DMS153 (cell line): ENCODE measurements around the gene BLVRA.

Experiments
- DNase-seq: peaks from one replicate; lab custom pipeline; 2025; lab: John Stamatoyannopoulos, UW

BLVRA gene

DNA sequence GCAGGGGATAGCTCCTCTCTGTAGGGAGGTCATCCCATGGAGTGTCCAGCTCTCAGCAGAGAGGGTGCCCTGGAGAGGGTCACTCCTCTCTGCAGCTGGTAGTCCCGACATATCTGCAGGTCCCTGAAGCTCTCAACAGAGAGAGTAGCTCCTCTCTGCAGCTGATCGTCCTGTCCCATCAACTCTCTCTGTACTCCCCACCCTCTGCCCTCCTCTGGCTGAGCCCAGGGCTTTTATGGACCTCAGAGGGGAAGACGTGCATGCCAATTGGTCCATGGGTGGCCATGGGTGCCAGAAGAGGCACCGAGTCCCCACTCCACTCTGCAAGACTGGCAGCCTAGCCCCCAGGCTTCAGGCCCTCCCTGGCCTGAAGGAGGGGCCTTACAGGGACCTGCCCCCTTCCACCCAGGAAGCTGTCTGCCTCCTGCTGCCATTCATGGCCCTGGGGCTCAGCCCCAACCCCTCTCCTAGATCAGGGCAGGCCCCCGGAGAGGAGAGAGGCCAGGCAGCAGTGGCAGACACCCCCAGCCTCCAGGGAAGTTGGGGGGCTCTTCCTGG lies 9.0 kb upstream of the BLVRA start:
- DNase-seq, result no peak

DNA sequence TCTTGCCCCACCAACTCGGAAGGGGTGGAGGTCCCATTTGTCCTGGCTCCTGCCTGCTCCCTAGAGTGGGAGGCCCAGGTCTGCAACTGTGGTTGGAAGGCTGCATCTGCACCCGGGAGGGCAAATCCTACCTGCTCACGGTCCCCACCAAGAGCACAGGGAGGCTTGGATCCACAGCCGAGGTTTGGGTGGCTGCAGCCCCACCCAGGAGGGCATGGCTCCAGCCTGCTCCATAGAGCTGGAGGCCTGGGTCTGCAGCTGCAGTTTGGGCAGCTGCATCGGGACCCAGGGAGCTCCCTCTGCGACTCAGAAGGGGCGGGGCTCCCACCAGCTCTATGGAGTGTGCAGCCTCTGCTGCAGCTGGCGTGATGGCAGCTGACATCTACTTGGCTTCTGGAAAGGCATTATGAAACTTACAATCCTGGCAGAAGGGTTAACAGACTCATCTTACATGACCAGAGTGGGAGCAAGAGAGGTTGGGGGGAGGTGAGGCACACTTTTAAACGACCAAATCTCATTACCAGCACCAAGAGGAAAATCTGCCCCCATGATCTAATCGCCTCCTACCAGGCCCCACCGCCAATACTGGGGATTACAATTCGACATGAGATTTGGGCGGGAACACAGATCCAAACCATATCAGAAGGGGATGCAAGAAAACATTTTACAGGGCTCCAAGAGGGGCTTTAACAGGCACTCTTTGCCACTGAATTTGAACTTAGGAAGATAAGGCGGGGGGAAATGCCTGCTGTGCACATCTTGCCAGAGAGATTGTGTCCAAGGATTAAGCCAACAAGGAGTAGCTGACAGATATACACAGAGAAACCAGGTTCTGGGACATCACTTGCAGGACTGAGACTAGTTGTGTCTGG lies 8.2 kb upstream of the BLVRA start:
- no peak for DNase-seq

DNA sequence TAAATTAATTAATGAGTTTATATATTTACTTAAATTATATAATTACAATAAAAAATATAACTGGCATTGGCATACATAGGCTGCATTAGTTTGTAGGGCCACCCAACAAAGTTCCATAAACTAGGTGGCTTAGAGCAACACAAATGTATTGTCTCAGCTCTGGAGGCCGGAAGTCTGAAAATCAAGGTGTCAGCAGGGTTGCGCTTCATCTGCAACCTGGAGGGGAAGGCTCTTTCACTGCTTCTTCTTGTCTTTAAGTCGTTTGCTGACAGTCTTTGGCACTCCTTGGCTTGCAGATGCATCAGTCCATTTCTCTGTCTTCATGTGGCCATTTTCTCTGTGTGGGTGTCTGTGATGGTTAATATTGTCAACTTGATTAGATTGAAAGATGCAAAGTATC lies 6.1 kb upstream of the BLVRA start:
- DNase-seq, result no peak

DNA sequence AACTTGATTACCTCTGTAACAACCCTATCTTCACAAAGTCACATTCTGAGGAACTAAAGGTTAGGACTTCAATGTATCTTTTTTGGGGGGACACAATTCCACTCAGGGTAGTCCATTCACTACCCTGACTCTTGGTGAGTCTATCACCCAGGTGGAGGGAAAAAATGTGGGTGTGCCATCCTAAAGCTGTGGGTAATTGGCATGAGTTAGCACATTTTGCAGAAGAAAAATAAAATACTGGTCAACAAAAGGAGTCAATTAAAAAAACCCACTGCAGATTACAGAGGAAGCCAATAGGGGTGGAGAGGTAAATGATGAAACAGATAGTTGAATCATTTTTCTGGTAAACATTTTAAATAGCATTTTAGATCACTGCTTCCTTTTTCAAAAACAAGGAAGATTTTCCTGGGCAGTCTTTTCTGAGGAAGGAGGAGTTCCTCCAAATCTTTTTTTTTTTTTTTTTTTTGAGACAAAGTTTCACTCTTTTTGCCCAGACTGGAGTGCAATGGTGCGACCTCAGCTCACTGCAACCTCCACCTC lies 5.1 kb upstream of the BLVRA start:
- DNase-seq, result no peak

DNA sequence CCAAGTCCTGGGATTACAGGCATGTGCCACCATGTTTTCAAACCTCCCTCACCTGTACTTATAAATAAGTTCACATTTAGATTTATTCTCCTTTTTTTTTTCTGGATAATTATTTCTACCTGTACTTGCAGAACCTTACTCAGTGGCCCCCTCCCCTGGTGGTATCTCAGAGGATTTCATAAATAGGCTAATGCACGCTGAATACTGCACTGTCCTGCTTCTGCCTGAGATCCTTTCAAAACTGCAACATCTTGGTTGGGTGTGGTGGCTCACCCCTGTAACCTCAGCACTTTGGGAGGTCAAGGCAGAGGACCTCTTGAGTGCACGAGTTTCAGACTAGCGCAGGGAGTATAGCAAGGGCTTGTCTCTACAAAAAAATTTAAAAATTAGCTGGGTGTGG lies 4.6 kb upstream of the BLVRA start:
- DNase-seq, result no peak

DNA sequence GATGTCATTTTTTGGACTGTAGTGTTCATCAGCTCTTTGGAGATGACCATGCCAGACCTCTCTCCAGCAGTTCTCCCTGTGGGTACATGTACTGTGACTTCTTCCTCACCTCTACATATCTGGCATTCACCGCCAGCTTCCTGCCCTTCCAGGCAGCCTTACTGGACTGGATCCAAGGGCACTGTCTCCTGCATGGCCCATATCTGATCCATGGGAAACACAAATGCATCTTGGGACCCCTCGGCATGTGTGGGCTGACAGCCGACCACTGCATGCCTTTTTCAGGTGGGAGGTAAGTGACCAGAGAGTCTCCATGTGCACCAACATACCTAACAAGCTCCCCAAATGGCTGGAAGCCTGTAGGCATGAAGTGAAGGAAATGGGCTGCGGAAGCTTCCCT lies 3.9 kb upstream of the BLVRA start:
- no peak for DNase-seq

DNA sequence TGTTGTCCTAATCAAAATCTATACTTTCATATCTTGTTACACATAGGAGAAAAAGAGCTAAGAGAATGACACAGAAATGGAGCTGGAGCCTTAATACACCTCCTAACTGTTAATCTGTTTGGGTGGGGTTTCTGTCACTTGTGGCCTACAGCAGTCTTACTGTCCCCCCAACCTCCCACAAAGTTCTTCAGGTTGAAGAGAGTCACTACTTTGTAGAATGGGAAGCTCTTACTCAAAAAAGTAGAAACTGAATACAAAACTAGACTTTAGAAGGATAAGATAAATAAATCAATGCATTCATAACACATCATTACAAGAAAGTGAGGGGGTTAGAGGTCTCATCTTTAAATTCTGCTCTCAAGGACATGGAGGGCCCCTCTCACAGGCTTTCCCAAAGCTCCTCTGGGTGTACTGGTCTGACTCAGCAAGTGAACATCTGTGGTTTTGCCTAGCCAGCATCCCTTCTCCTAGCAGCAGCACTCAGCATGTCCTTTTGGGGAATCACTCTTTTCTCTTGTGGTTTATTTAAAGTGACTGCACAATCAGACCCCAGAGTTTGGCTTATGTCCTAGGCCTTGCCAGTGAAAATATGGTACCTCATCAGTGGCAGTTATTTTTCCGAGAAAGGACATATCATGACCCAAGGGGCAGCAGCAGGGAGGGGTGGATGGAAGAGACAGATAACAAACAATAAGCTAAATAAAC lies 2.0 kb upstream of the BLVRA start:
- no peak for DNase-seq

DNA sequence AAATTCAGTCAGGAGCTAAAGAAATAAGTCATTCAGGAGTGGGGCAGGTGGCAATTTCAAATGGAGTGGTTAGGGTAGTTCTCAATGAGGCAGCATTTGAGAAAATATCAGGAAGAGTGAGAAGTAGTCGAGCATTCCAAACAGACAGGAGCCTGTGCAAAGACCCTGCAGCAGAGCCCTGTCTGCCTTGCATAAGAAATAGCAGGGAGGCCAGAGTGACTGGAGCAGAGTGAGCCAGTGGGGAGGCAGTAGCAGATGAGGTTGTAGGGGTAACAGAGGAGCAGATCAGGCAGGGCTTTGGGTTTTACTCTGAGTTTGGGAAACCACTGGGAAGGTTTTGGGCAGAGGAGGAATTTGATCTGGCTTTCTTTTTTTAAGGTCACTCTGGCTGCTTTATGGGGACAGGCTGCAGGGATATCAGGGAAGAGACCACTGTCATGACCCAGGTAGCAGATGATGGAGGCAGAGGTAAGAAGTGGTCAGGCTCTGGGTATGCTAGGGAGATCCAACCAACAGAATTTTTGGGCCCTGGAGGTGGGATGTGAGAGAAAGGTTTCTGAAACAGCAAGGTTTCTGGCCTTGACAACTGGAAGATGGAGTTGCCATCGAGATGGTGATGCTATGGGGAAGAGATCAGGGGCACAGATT lies 1.3 kb upstream of the BLVRA start:
- DNase-seq, result no peak

DNA sequence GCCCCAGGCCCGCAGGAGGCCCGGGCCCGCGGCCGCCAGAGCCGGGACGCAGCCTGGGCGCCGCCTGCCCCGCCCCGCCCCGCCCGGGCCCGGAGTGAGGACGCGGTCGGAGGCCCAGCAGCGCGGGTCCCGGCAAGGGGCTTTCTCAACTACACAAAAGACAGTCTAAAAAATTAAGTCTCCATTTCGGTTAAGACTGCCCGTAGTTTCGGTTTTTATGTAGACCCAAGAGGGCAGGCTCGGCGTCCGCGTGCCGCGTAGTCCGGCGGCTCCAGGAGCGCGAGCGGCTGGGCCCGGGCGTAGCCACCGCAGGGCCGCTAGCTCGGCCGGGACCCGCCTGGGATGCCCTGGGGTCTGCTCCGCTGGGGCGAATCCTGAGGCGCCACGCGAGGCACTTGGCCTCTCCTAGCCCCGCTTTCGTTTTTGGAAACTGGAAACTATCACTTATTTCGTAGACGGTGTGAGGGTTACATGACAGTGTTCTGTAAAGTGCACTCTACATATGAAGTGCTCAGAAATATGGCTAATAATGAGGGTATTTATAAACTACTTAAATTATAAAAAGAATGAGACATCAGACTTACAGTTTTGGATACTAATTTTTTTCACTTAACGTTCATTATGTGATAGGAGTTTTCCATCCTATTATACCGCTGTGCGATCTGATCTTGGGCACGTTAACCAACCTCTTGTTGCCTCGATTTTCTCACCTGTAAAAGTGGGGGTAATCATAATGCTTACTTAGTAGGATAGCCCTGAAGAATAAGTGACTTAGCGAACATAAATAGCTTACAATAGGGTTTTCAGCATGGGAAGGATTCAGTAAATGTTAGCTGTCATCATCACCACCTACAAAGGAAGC lies 573 bp downstream of the BLVRA start:
- no peak for DNase-seq

DNA sequence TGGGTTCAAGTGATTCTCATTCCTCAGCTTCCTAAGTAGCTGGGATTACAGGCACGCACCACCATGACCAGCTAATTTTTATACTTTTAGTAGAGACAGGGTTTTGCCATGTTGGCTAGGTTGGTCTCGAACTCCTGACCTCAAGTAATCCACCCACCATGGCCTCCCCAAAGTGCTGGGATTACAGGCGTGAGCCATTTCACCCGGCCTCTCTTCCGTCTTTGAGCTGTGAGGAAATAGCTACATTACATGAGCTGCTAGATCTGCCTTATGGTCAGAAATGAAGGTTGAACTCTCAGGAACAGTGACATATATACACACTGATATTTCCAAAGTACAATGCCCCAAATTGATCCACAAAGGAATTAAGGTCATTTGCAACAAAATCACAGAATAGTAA lies 2.4 kb downstream of the BLVRA start:
- no peak for DNase-seq

DNA sequence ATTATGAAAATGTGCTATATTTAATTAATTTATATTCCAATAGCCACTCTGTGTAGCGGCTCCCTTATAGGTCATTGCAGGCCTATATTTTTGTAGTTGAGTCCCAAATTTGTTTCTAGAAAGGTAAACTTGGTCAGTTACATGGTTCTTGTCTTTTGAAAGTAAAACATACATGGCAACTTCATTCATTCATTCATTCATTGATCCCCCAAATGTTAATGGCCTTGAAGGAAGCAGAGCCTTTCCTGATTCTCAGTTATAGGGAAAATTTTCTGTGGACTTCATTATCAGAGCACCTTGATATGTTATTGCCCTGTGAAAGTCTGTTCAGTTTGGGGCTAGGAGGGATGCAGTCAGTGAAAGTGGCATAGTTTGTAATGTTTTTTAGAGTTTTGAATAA lies 2.9 kb downstream of the BLVRA start:
- DNase-seq, result no peak

DNA sequence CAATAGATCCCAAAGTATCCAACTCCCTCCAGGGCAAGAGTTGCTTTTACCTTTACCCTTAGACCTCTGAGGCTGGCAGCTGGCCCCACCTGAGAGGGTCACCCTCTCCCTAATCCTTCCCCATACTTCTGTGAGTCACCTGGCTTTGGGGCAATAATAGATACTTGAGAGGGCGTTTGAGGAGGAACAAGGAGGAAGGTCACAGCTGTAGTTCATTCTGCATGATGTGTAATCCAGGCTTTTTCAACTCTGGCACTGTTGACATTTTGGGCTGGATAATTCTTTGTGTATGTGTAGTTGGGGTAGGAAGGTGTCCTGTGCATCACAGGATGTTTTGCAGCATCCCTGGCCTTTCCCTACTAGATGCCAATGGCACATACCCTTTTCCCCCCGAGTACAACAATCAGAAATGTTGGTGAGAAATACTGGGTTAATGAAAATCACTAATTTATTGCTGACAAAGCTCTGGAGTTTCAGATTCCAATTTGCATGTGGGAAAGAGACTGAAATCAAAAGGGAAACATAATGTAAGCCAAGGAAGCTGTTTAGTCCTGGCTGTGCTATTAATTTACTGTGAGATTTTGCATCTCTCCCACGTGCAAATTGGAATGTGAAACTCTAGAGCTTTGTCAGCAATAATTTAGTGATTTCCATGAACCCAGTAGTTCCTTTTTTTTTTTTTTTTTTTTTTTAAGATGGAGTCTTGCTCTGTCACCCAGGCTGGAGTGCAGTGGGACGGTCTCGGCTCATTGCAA lies 3.6 kb downstream of the BLVRA start:
- no peak for DNase-seq

DNA sequence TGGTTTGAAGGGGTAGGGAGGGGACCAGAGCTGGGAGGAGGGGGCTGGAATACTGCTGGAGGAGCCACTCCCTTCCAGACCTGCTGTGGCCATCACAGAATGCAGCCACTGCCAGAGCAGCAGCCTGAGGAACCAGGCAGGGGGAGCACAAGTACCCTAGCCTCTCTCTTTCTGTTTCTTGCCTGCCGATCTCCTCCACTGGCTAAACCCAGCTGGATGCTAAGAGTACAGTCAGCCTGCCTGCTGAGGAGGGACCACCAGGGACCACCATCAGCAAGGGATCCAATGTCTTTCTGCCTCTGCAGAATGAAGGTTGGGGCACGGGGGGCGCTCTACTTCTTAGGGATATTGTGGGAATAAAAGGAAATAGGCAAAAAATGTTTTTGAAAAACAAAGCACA lies 4.7 kb downstream of the BLVRA start:
- DNase-seq, result no peak

DNA sequence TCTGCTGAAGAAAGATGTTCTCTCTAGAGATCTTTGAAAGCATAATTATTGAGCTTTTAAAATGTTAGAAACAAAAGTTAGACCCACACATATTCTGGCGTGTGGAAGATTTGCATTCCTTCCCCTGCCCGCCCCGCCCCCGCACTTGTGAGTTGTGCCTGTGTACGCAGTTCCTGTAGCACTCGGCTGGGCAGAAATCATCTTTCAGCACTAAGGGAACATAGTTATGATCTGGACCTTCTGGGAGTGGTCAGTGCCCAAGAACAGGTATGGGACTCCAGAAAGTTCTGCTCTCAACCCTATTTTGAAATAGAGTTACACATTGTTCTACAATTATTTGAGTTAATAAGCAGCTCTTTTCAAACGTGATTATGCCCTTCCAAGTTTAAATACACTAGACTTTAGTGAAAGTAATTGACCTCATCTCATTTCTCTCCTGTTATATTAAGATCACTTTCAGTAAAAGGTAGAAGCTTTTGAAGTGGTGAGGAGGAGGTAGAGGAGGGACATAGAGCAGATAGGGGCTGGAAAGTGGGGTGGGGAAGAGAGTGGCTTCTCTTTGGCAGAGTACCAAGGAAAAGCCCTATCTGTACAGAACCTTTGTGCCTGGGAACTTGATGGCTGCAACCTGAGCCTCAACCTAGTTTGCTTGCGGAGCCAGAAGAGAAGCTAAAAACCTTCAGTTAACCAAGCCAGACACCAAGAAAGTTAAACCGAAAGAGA lies 5.7 kb downstream of the BLVRA start:
- no peak for DNase-seq

DNA sequence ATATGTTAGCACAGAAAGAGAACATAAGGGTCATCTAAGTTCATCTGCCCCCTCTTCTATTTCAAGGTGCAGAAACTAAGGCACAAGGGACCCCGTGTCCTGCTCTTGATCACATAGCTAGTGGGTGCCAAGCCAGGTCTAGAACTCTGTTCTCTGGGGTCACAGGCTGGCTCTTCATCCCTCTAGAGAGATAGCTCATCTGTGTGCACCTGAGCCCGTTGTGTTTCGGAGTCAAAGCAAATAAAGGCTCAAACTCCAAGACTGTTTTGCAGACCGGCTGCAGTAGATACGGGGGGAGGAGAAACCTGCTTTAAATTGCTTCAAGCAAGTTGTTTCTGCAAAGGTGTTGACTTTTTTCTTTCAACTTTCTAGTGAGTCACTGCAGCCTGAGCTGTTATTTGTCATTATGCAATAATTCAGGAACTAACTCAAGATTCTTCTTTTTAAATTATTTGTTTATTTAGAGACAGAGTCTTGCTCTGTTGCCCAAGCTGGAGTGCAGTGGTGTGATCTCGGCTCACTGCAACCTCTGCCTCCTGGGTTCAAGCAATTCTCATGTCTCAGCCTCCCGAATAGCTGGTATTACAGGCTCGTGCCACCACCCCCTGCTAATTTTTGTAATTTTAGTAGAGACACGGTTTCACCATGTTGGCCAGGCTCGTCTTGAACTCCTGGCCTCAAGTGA lies 6.5 kb downstream of the BLVRA start:
- DNase-seq, result no peak

DNA sequence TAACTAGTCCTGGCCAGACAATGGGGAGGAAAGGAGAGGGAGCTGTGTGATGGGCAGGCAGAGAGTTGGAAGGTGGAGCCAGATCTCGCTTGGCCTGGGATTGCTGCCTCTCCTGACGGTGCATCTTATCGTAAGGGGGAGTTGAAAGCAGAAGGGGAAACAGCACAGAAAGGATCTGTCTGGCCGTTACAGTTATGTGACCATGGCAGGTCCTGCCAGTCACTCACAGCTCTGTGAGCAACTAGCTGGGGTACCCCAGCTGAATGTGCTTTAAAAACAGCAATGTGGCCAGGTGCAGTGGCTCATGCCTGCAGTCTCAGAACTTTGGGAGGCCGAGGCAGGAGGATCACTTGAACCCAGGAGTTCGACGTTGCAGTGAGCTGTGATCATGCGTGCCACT lies 8.1 kb downstream of the BLVRA start:
- no peak for DNase-seq

DNA sequence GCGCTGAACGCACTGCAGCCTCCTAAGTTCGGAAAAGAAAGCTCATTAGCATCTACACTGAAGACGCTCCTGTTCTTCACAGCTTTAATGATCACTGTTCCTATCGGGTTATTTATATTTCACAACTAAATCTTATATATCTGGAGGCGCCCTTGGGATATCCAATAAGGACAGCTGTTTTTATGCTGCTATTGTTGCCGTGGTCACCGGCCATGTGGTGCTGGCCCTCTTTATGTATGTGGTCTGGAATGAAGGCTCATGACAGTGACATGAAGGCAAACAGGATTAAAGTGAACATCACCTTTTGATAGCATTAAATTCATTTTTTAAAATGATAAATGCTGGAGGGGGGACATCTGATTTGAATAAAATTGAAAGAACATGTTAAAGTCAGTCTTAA lies 8.8 kb downstream of the BLVRA start:
- no peak for DNase-seq

DNA sequence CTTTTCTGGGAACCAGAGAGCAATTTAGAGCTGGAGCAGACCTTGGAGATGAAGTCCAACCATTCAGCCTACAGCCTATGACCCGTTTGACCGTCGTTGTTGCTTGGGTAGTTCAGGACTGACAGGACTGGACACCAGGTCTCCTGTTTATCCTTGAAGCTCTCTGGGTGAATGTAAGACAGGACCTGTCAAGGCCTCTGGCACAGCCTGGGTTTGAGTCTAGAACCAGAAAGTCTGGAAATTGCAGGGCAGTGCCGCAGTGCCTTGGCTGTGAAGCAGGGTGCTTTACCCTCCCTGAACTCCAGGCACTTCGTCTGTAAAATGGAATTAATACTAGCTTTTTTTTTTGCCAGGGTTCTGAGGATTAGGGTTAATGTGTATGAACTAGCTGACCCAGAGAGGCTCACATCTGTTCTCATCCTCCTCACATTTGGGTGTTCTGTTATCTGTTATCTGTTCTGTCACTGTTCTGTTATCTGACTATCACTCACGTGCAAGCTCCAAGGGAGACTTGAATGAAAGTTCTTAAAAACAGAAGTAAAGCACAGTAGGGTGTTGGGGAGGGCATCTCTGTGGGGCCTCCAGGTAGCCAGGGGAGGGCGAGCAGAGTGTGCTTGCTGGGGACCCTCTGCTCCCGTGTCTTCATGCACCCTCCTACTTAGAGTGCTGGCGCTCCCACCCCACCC lies 9.9 kb downstream of the BLVRA start:
- DNase-seq, result no peak

DNA sequence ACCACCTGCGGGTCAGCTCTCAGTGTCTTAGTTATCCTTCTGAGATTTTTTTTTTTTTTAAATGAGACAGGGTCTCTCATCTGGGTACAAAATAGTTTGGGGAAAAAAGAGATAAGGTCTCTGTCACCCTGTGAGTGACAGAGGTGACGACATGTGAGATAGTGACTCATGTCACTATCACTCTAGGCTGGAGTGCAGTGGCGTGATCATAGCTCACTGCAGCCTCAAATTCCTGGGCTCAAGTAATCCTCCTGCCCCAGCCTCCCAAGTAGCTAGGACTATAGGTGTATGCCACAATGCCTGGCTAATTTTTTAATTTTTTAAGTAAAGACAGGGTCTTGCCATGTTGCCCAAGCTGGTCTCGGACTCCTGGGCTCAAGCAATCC lies 10.4 kb downstream of the BLVRA start:
- no peak for DNase-seq
